ENCODE data around the gene KRTAP29-1. TPM values are rescaled to one million over a fixed set of nuclear protein-coding genes. Genes with fewer than 3 reads are reported as not detected.
"Not testable (repeated sequence)": the region's sequence is repeated elsewhere in the genome, so short reads cannot be mapped to it uniquely, and the experiment has no call there.

Gene KRTAP29-1
- total and polyA plus RNA-seq, 12 donors = not detected

DNA sequence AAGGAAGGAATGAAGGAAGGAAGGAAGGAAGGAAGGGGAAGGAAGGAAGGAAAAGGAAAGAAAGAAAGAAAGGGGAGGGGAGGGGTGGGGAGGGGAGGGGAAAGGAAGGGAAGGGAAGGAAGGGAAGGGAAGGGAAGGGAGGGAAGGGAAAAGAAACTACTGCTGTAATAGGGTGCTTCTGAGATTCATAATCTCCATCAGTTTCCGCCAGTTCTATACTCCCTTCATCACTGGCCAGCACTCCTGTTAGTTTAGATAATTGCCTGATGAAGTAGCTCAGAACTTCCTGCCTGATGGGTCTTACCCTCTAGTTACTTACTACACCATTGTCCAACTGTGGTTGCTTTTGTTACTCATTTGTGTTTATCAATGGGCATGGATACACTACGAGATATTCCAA lies 39.4 kb downstream of the KRTAP29-1 start:
- intact Hi-C loops (cut with DNase I) = no loop called here
- 58 to 70% (median 61%) methylated on average over 2 of the region's 2 CpGs for WGBS, 4 donors
- no peaks in the 10 kb centered on the region for H3K4me1 ChIP-seq (replicated peaks in 1 of 2)
- H3K36me3 ChIP-seq (replicated peaks in 1 of 2) = no peaks in the 10 kb centered on the region
- peaks cover 6% of the 10 kb centered on the region for H3K27me3 ChIP-seq
- H3K9me3 ChIP-seq (replicated peaks in 1 of 3) = no peaks in the 10 kb centered on the region
- no peak for TF ChIP-seq POLR2A (IDR thresholded peaks at IDR 0.05)
- TF ChIP-seq CTCF (IDR thresholded peaks at IDR 0.05) = no peak
- DNase-seq = no peak
- H3K27ac ChIP-seq = no peak overlapping the region
- H3K4me3 ChIP-seq = no peak overlapping the region

DNA sequence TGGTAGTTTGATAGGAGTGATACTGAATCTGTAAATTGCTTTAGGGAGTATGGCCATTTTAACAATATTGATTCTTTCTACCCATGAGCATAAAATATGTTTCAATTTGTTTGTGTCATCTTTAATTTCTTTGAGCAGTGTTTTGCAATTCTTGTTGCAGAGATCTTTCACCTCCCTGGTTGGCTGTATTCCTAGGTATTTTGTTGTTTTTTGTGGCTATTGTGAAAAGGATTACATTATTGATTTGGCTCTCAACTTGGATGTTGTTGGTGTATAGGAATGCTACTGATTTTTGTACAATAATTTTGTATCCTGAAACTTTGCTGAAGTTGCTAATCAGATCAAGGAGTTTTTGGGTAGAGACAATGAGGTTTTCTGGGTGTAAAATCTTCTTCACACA lies 44.2 kb downstream of the KRTAP29-1 start:
- no peak overlapping the region for H3K27ac ChIP-seq
- no peak for DNase-seq
- H3K4me1 ChIP-seq (replicated peaks in 1 of 2) = no peaks in the 10 kb centered on the region
- H3K9me3 ChIP-seq (replicated peaks in 1 of 3) = no peaks in the 10 kb centered on the region
- H3K4me3 ChIP-seq = no peak overlapping the region
- H3K27me3 ChIP-seq = peaks cover 6% of the 10 kb centered on the region
- intact Hi-C loops (cut with DNase I) = no loop called here
- H3K36me3 ChIP-seq (replicated peaks in 1 of 2) = no peaks in the 10 kb centered on the region
- no peak for TF ChIP-seq POLR2A (IDR thresholded peaks at IDR 0.05)
- TF ChIP-seq CTCF (IDR thresholded peaks at IDR 0.05) = no peak

DNA sequence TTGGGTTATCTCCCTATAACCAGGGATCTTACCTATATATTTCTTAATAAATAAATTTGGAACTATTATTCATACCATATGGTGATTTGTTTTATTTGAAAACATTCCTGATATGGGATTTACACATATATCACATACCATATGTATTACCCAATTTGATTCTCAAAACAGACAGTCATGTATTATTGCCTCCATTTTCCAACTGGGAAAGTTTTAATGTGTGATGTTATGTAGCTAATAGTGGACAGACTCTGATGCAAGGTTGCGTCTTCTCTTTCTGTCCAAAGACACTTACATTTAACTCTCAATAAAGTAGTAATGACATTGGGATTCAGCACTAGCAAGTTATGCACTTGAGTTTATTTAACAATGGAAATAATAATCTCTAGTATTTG lies 46.4 kb downstream of the KRTAP29-1 start:
- Histone ChIP-seq H3K9me3 (replicated peaks in 1 of 3) (no peaks in the 10 kb centered on the region), H3K4me1 (replicated peaks in 1 of 2) (no peaks in the 10 kb centered on the region), H3K36me3 (replicated peaks in 1 of 2) (no peaks in the 10 kb centered on the region), H3K27me3 (peaks cover 18% of the 10 kb centered on the region), H3K4me3 (no peak overlapping the region), H3K27ac (no peak overlapping the region)
- intact Hi-C loops (cut with DNase I) = no loop called here
- 75 to 90% (median 87%) methylated on average over 1 of the region's 1 CpG for WGBS, 4 donors
- TF ChIP-seq POLR2A (IDR thresholded peaks at IDR 0.05) (no peak), CTCF (IDR thresholded peaks at IDR 0.05) (no peak)
- DNase-seq = no peak

- H3K36me3 ChIP-seq (replicated peaks in 1 of 2); intact Hi-C loops (cut with DNase I); H3K27ac ChIP-seq; H3K4me1 ChIP-seq (replicated peaks in 1 of 2); H3K9me3 ChIP-seq (replicated peaks in 1 of 3); H3K4me3 ChIP-seq; DNase-seq: not testable (repeated sequence)
- peaks cover 18% of the 10 kb centered on the region for H3K27me3 ChIP-seq
- 64 to 88% (median 83%) methylated on average over 3 to 5 of the region's 5 CpGs; no CpG with 5 or more reads in 1 of the 4 donors for WGBS, 4 donors
These were observed 47.0 kb downstream of the KRTAP29-1 start, which contains the start of gene KRTAP9-9 for GRCh38 chr17:41255381-41256290. Gene KRTAP9-9, plus strand, starts transcription at chr17:41255384.

GRCh38 chr17:41254861-41255260 lies 47.8 kb downstream of the KRTAP29-1 start:
- H3K4me3 ChIP-seq = no peak overlapping the region
- no peak for TF ChIP-seq CTCF (IDR thresholded peaks at IDR 0.05)
- TF ChIP-seq POLR2A (IDR thresholded peaks at IDR 0.05) = no peak
- no peak for DNase-seq
- WGBS, 4 donors = 0 to 62% (median 21%) methylated on average over 1 of the region's 1 CpG
- H3K9me3 ChIP-seq (replicated peaks in 1 of 3) = no peaks in the 10 kb centered on the region
- H3K4me1 ChIP-seq (replicated peaks in 1 of 2) = no peaks in the 10 kb centered on the region
- H3K27me3 ChIP-seq = peaks cover 18% of the 10 kb centered on the region
- no peak overlapping the region for H3K27ac ChIP-seq
- no peaks in the 10 kb centered on the region for H3K36me3 ChIP-seq (replicated peaks in 1 of 2)
- intact Hi-C loops (cut with DNase I) = no loop called here

All from adrenal gland (tissue), 12 donors.